Measurements from ENCODE around the gene SLC39A11. TPM values are rescaled to one million over a fixed set of nuclear protein-coding genes. Genes with fewer than 3 reads are reported as not detected.

Gene SLC39A11
- total RNA-seq, 2 experiments from 2014 or later: 25.6 to 51.5 TPM

DNA sequence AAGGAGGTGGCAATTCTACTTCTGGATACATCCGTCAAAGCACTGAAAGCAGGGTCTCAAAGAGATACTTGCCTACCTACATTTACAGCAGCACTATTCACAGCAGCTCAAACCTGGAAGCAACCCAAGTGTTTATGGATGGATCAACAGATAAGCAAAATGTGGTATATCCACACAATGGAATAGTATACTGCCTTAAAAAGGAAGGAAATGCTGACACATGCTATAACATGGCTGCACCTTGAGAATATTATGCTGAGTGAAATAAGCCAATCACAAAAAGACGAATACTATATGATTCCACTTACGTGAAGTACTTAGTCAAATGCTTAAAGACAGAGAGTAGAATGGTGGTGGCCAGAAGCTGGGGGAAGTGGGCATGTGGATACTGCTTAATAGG is 336.2 kb downstream of the SLC39A11 start:
- no peak overlapping the region for H3K4me3 ChIP-seq (ENCODE audit: low read depth, low read length, poor library complexity, severe bottlenecking)
- intact Hi-C loops (cut with micrococcal nuclease; ENCODE audit: unreplicated experiment): no loop called here
- no peak overlapping the region for H3K4me2 ChIP-seq (ENCODE audit: low read length)
- ChIA-PET CTCF (ENCODE audit: unreplicated experiment) (no interaction called here), POLR2A (no interaction called here)
- H3K27ac ChIP-seq (ENCODE audit: low read depth, low read length, poor library complexity, severe bottlenecking): no peak overlapping the region
- no peaks in the 10 kb centered on the region for H3K36me3 ChIP-seq (ENCODE audit: insufficient read depth, low read length)
- no TSS peak for BruUV-seq (replicated peaks)
- H3K9me3 ChIP-seq (ENCODE audit: low read length): 0 out of 2 replicates have a peak, but pooled peaks cover 6% of the 10 kb centered on the region
- no peak for DNase-seq (ENCODE audit: low spot score)
- TF ChIP-seq, protein P1, sequence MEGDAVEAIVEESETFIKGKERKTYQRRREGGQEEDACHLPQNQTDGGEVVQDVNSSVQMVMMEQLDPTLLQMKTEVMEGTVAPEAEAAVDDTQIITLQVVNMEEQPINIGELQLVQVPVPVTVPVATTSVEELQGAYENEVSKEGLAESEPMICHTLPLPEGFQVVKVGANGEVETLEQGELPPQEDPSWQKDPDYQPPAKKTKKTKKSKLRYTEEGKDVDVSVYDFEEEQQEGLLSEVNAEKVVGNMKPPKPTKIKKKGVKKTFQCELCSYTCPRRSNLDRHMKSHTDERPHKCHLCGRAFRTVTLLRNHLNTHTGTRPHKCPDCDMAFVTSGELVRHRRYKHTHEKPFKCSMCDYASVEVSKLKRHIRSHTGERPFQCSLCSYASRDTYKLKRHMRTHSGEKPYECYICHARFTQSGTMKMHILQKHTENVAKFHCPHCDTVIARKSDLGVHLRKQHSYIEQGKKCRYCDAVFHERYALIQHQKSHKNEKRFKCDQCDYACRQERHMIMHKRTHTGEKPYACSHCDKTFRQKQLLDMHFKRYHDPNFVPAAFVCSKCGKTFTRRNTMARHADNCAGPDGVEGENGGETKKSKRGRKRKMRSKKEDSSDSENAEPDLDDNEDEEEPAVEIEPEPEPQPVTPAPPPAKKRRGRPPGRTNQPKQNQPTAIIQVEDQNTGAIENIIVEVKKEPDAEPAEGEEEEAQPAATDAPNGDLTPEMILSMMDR (conservative IDR thresholded peaks at IDR 0.05; ENCODE audit: low read length): no peak
- no peak for TF ChIP-seq EZH2phosphoT487 (IDR thresholded peaks at IDR 0.05; ENCODE audit: borderline replicate concordance, low read depth, low read length)
- H2AFZ ChIP-seq (ENCODE audit: low read length): no peak overlapping the region
- H3K4me1 ChIP-seq (ENCODE audit: insufficient read depth, low read length, poor library complexity, severe bottlenecking): no peaks in the 10 kb centered on the region
- H3K79me2 ChIP-seq (ENCODE audit: insufficient read depth, low read depth, low read length): no peaks in the 10 kb centered on the region
- H4K20me1 ChIP-seq (ENCODE audit: insufficient read depth, low read length): no peaks in the 10 kb centered on the region
- H3K9me2 ChIP-seq (ENCODE audit: insufficient read depth, low read length): no peaks in the 10 kb centered on the region

DNA sequence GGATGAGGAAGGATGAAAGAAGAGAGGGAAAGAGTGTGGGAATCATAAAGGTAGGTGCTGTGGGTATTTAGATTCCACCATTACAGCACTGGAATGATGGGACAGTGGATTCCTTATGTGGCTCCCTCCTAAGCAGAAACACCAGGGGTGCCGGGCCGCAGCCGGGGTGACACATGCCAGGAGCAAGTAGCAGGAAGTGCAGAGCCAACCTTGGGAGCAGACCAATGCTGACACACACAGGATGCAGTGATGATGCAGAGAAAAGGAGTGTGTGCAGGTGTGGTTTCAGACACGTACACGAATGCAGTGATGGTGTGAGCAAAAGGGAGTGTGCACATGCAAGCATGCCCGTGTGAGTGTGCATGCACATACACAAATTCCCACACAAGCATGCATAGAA is 338.0 kb downstream of the SLC39A11 start:
- no peak for TF ChIP-seq EZH2phosphoT487 (IDR thresholded peaks at IDR 0.05; ENCODE audit: borderline replicate concordance, low read depth, low read length)
- TF ChIP-seq, protein P1 (conservative IDR thresholded peaks at IDR 0.05; ENCODE audit: low read length): no peak
- 0 out of 2 replicates have a peak, but pooled peaks cover 6% of the 10 kb centered on the region for H3K9me3 ChIP-seq (ENCODE audit: low read length)
- no peak for DNase-seq (ENCODE audit: low spot score)
- no peak overlapping the region for H2AFZ ChIP-seq (ENCODE audit: low read length)
- H3K4me3 ChIP-seq (ENCODE audit: low read depth, low read length, poor library complexity, severe bottlenecking): no peak overlapping the region
- CTCF ChIA-PET (ENCODE audit: unreplicated experiment): no interaction called here
- H3K4me1 ChIP-seq (ENCODE audit: insufficient read depth, low read length, poor library complexity, severe bottlenecking): no peaks in the 10 kb centered on the region
- no peak overlapping the region for H3K27ac ChIP-seq (ENCODE audit: low read depth, low read length, poor library complexity, severe bottlenecking)
- no peaks in the 10 kb centered on the region for H3K79me2 ChIP-seq (ENCODE audit: insufficient read depth, low read depth, low read length)
- no peaks in the 10 kb centered on the region for H3K36me3 ChIP-seq (ENCODE audit: insufficient read depth, low read length)
- no peak overlapping the region for H3K4me2 ChIP-seq (ENCODE audit: low read length)
- H4K20me1 ChIP-seq (ENCODE audit: insufficient read depth, low read length): no peaks in the 10 kb centered on the region
- H3K9me2 ChIP-seq (ENCODE audit: insufficient read depth, low read length): no peaks in the 10 kb centered on the region
- intact Hi-C loops (cut with micrococcal nuclease; ENCODE audit: unreplicated experiment): no loop called here
- POLR2A ChIA-PET: interaction anchor here (0.9 kb wide), 1 partner anchor 60 kb away, joined by 4 read pairs; no protein-coding TSS in a partner anchor
- no TSS peak for BruUV-seq (replicated peaks)

DNA sequence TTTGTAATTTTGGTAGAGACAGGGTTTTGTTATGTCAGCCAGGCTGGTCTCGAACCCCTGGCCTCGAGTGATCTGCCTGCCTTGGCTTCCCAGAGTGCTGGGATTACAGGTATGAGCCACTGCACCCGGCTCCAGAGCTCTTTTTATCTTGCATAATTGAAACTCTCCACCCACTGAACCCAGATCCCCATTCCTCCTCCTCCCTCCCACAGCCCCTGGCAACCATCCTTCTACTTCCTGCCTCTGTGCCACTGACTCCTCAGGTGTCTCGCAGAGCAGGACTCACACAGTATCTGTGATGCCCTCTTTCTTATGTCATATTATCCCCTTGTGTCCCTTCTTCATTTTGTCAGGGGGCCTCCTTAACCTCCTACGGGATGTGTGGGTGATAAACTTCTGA is 340.7 kb downstream of the SLC39A11 start:
- CTCF ChIA-PET (ENCODE audit: unreplicated experiment): no interaction called here
- Histone ChIP-seq H3K4me1 (ENCODE audit: insufficient read depth, low read length, poor library complexity, severe bottlenecking) (no peaks in the 10 kb centered on the region), H3K79me2 (ENCODE audit: insufficient read depth, low read depth, low read length) (no peaks in the 10 kb centered on the region), H2AFZ (ENCODE audit: low read length) (no peak overlapping the region), H3K36me3 (ENCODE audit: insufficient read depth, low read length) (no peaks in the 10 kb centered on the region), H3K9me3 (ENCODE audit: low read length) (0 out of 2 replicates have a peak, but pooled peaks cover 6% of the 10 kb centered on the region), H3K4me3 (ENCODE audit: low read depth, low read length, poor library complexity, severe bottlenecking) (no peak overlapping the region), H3K27ac (ENCODE audit: low read depth, low read length, poor library complexity, severe bottlenecking) (no peak overlapping the region), H4K20me1 (ENCODE audit: insufficient read depth, low read length) (no peaks in the 10 kb centered on the region), H3K9me2 (ENCODE audit: insufficient read depth, low read length) (no peaks in the 10 kb centered on the region), H3K4me2 (ENCODE audit: low read length) (no peak overlapping the region)
- no peak for DNase-seq (ENCODE audit: low spot score)
- BruUV-seq (replicated peaks): no TSS peak
- intact Hi-C loops (cut with micrococcal nuclease; ENCODE audit: unreplicated experiment): no loop called here
- POLR2A ChIA-PET: interaction anchor here (1.1 to 1.5 kb wide), 2 partner anchors 13 to 24 kb away, joined by 3 to 4 read pairs; no protein-coding TSS in a partner anchor
- TF ChIP-seq, protein P1 (conservative IDR thresholded peaks at IDR 0.05; ENCODE audit: low read length): no peak
- no peak for TF ChIP-seq EZH2phosphoT487 (IDR thresholded peaks at IDR 0.05; ENCODE audit: borderline replicate concordance, low read depth, low read length)

All from OCI-LY7 (cell line).